ENCODE results near the gene WDR72. TPM values are rescaled to one million over a fixed set of nuclear protein-coding genes. Genes with fewer than 3 reads are reported as not detected.

Gene WDR72
- total and polyA plus RNA-seq, 2 of the 13 experiments (the other 11 are each of a cell fraction or from before 2014, with no cell fraction given): 0.21 to 0.60 TPM

DNA sequence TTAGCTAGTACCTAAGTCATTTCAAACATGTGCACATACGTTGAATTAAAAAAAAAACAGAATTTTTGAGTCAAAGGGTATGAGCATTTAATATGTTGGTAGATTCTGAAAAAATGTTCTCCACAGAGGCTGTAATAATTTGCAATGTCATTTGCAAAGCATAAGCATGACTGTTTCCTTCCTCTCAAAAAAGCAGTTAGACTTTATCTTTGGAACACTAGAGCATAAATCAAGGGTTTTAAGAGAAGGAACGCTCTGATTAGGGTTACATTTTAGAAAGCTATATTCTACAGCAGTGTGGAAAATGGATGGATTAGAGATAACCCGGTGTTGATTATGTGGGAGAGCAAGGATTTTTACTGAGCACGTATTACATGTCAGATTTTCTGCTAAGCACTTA lies 193.7 kb downstream of the WDR72 start (continued):
- TF ChIP-seq KMT2A (CRISPR knock-in tag; IDR thresholded peaks at IDR 0.05): no peak

DNA sequence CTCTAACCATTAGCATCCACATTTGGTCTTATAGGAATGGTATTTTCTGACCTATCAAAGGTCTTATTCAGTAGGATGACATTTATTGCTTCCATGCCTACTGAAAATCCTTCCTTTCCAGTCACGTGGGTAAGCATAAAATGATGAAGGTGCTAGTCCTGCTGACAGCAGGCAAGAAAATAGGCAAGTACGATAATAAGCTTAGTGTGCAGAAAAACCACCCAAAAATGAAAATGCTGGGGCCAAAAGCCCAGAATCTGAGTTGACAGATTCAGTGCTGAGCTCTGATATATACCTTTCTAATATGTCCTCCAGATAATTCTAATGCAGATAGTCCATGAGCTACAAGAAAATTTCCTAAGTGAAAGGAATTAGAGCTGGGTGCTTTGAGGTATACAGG lies 194.8 kb downstream of the WDR72 start:
- intact Hi-C loops (cut with micrococcal nuclease; ENCODE audit: unreplicated experiment) (no loop called here), in situ Hi-C loops (cut with HindIII; ENCODE audit: extremely low pct_ligation_motif_present, low pct_unique_long_range_greater_than_20kb) (no loop called here)
- FAIRE-seq: no peak
- peaks cover 14% of the 10 kb centered on the region for H3K4me1 ChIP-seq (ENCODE audit: insufficient read depth, low read length)
- no peak overlapping the region for H3K9ac ChIP-seq (ENCODE audit: insufficient read depth, low read depth, low read length)
- no peak for DNase-seq (ENCODE audit: low spot score)
- WGBS (ENCODE audit: low lambda C conversion rate): 71% methylated on average over 2 of the region's 2 CpGs
- no peaks in the 10 kb centered on the region for H4K20me1 ChIP-seq (ENCODE audit: insufficient read depth, low read length)
- no peaks in the 10 kb centered on the region for H3K9me3 ChIP-seq (ENCODE audit: low read length)
- no peaks in the 10 kb centered on the region for H3K27me3 ChIP-seq (ENCODE audit: control insufficient read depth in 1 of 2, insufficient read depth in 2 of 2, low read length in 2 of 2)
- no peaks in the 10 kb centered on the region for H3K79me2 ChIP-seq (ENCODE audit: insufficient read depth, low read length)
- no peak overlapping the region for H3K4me2 ChIP-seq (ENCODE audit: low read depth, low read length)
- H3K4me3 ChIP-seq (replicated peaks in 1 of 3; ENCODE audit: insufficient read depth in 1 of 3, low read depth in 2 of 3, low read length in 3 of 3): no peak overlapping the region
- BruUV-seq (replicated peaks): no TSS peak
- no peak for ATAC-seq
- no peaks in the 10 kb centered on the region for H3K36me3 ChIP-seq (replicated peaks in 1 of 2; ENCODE audit: control insufficient read depth in 1 of 2, insufficient read depth in 2 of 2, low read length in 2 of 2)
- ChIA-PET CTCF (ENCODE audit: low intra/inter-chr PET ratio, low total read pairs) (no interaction called here), POLR2A (no interaction called here)
- H3K27ac ChIP-seq (ENCODE audit: extremely low read length, insufficient read depth, low read length): no peak overlapping the region
- H2AFZ ChIP-seq (ENCODE audit: low read length): no peak overlapping the region
- TF ChIP-seq MAFK (conservative IDR thresholded peaks at IDR 0.05 in 1 of 2, IDR thresholded peaks at IDR 0.05 in 1 of 2; ENCODE audit: low read length in 2 of 2) (peak; percentile 37 to 60; a peak in 2 of 4 replicates), ZNF264 (CRISPR knock-in tag; IDR thresholded peaks at IDR 0.05) (no peak), MAFF (IDR thresholded peaks at IDR 0.05; ENCODE audit: low read depth, low read length) (peak; percentile 34; the same call in 1 of the 2 replicates)

DNA sequence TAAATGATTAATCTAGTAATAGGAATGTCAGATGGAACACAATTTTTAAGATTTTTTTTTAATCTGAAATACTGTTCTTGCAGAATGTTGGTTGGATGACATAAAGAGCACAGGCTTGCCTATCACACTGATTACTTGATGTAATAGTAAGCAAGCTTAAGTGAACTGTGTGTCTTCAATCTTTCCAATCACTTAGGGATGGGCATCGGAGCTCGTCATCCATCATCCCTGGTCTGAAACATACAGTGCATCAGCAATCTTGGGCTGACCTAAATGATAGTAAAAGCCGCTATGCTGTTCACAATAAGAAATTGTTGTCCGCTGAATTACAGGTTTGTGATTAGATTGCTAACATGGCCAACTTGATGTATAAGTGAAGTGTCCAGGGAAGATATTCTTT lies 195.8 kb downstream of the WDR72 start:
- Histone ChIP-seq H3K79me2 (ENCODE audit: insufficient read depth, low read length) (no peaks in the 10 kb centered on the region), H3K4me1 (ENCODE audit: insufficient read depth, low read length) (peaks cover 24% of the 10 kb centered on the region), H3K27me3 (ENCODE audit: control insufficient read depth in 1 of 2, insufficient read depth in 2 of 2, low read length in 2 of 2) (no peaks in the 10 kb centered on the region), H3K4me2 (ENCODE audit: low read depth, low read length) (no peak overlapping the region), H2AFZ (ENCODE audit: low read length) (no peak overlapping the region), H4K20me1 (ENCODE audit: insufficient read depth, low read length) (no peaks in the 10 kb centered on the region), H3K9ac (ENCODE audit: insufficient read depth, low read depth, low read length) (no peak overlapping the region), H3K9me3 (ENCODE audit: low read length) (no peaks in the 10 kb centered on the region), H3K36me3 (replicated peaks in 1 of 2; ENCODE audit: control insufficient read depth in 1 of 2, insufficient read depth in 2 of 2, low read length in 2 of 2) (no peaks in the 10 kb centered on the region), H3K4me3 (replicated peaks in 1 of 3; ENCODE audit: insufficient read depth in 1 of 3, low read depth in 2 of 3, low read length in 3 of 3) (no peak overlapping the region), H3K27ac (ENCODE audit: extremely low read length, insufficient read depth, low read length) (no peak overlapping the region)
- no peak for TF ChIP-seq SCMH1 (CRISPR knock-in tag; IDR thresholded peaks at IDR 0.05; ENCODE audit: borderline replicate concordance)
- no peak for TF ChIP-seq ZNF451 (CRISPR knock-in tag; IDR thresholded peaks at IDR 0.05)
- TF ChIP-seq ZNF792 (CRISPR knock-in tag; IDR thresholded peaks at IDR 0.05): no peak
- no peak for TF ChIP-seq ARID2 (CRISPR knock-in tag; IDR thresholded peaks at IDR 0.05; ENCODE audit: borderline replicate concordance)
- no peak for TF ChIP-seq ZSCAN31 (CRISPR knock-in tag; IDR thresholded peaks at IDR 0.05; ENCODE audit: low read depth)
- TF ChIP-seq KLF15 (CRISPR knock-in tag; IDR thresholded peaks at IDR 0.05; ENCODE audit: borderline replicate concordance): no peak
- TF ChIP-seq DMAP1 (CRISPR knock-in tag; IDR thresholded peaks at IDR 0.05): no peak
- TF ChIP-seq ZNF274 (CRISPR knock-in tag; IDR thresholded peaks at IDR 0.05): no peak
- no peak for TF ChIP-seq ADNP (CRISPR knock-in tag; IDR thresholded peaks at IDR 0.05)
- no peak for TF ChIP-seq ZNF619 (CRISPR knock-in tag; IDR thresholded peaks at IDR 0.05)
- TF ChIP-seq ZSCAN21 (CRISPR knock-in tag; IDR thresholded peaks at IDR 0.05; ENCODE audit: borderline replicate concordance): no peak
- TF ChIP-seq, protein P1, sequence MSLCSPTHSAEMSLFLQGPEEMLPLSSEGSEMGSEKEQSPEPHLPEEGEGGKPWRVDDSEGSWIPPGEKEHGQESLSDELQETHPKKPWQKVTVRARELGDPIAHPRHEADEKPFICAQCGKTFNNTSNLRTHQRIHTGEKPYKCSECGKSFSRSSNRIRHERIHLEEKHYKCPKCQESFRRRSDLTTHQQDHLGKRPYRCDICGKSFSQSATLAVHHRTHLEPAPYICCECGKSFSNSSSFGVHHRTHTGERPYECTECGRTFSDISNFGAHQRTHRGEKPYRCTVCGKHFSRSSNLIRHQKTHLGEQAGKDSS (CRISPR knock-in tag; IDR thresholded peaks at IDR 0.05; ENCODE audit: borderline replicate concordance, low read depth): no peak
- TF ChIP-seq, protein P2, sequence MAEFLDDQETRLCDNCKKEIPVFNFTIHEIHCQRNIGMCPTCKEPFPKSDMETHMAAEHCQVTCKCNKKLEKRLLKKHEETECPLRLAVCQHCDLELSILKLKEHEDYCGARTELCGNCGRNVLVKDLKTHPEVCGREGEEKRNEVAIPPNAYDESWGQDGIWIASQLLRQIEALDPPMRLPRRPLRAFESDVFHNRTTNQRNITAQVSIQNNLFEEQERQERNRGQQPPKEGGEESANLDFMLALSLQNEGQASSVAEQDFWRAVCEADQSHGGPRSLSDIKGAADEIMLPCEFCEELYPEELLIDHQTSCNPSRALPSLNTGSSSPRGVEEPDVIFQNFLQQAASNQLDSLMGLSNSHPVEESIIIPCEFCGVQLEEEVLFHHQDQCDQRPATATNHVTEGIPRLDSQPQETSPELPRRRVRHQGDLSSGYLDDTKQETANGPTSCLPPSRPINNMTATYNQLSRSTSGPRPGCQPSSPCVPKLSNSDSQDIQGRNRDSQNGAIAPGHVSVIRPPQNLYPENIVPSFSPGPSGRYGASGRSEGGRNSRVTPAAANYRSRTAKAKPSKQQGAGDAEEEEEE (CRISPR knock-in tag; IDR thresholded peaks at IDR 0.05; ENCODE audit: borderline replicate concordance): no peak
- no peak for FAIRE-seq
- no peak for ATAC-seq
- in situ Hi-C loops (cut with HindIII; ENCODE audit: extremely low pct_ligation_motif_present, low pct_unique_long_range_greater_than_20kb) (no loop called here), intact Hi-C loops (cut with micrococcal nuclease; ENCODE audit: unreplicated experiment) (no loop called here)
- ChIA-PET POLR2A (no interaction called here), CTCF (ENCODE audit: low intra/inter-chr PET ratio, low total read pairs) (no interaction called here)
- DNase-seq (ENCODE audit: low spot score): no peak
- BruUV-seq (replicated peaks): no TSS peak
- WGBS (ENCODE audit: low lambda C conversion rate): 86% methylated on average over 4 of the region's 4 CpGs

Data from HepG2 (cell line).